Measurements from ENCODE around the gene DCP1A. TPM values are rescaled to one million over a fixed set of nuclear protein-coding genes. Genes with fewer than 3 reads are reported as not detected.
"Not testable (repeated sequence)": the region's sequence is repeated elsewhere in the genome, so short reads cannot be mapped to it uniquely, and the experiment has no call there.

Gene DCP1A
- total and polyA plus RNA-seq, 7 donors, result 4.8 to 19.3 (median 16.2) TPM

DNA sequence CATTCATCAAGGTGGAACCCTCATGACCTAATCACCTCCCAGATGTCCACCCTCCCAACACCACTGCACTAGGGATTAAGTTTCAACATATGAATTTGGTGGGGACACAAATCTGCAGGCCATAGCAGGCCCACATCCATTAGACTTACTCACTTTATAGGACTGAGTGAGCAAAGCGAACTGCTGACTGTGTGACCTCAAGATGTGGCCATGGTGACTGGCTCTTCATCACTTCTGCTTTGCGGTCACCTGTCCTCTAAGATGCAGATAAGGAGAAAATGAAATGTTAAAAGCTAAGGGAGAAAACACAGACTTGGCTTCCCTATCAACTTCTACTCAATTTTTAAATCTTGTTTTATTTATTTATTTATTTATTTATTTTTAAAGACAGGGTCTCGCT is 14.5 kb upstream of the DCP1A start:
- TF ChIP-seq, protein P1, sequence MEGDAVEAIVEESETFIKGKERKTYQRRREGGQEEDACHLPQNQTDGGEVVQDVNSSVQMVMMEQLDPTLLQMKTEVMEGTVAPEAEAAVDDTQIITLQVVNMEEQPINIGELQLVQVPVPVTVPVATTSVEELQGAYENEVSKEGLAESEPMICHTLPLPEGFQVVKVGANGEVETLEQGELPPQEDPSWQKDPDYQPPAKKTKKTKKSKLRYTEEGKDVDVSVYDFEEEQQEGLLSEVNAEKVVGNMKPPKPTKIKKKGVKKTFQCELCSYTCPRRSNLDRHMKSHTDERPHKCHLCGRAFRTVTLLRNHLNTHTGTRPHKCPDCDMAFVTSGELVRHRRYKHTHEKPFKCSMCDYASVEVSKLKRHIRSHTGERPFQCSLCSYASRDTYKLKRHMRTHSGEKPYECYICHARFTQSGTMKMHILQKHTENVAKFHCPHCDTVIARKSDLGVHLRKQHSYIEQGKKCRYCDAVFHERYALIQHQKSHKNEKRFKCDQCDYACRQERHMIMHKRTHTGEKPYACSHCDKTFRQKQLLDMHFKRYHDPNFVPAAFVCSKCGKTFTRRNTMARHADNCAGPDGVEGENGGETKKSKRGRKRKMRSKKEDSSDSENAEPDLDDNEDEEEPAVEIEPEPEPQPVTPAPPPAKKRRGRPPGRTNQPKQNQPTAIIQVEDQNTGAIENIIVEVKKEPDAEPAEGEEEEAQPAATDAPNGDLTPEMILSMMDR (IDR thresholded peaks at IDR 0.05), result no peak
- Histone ChIP-seq H3K4me3 (no peak overlapping the region), H3K27me3 (ENCODE audit: insufficient read depth in 3 of 3, low read length in 2 of 3) (no peaks in the 10 kb centered on the region), H3K36me3 (ENCODE audit: insufficient read depth in 1 of 2, low read depth in 1 of 2) (no peaks in the 10 kb centered on the region), H3K27ac (no peak overlapping the region), H3K9me3 (no peaks in the 10 kb centered on the region), H3K4me1 (no peaks in the 10 kb centered on the region)
- 93 to 97% (median 96%) methylated on average over 3 of the region's 3 CpGs for WGBS, 3 donors
- intact Hi-C loops (cut with DNase I), result no loop called here
- no peak for ATAC-seq
- DNase-seq, result no peak

DNA sequence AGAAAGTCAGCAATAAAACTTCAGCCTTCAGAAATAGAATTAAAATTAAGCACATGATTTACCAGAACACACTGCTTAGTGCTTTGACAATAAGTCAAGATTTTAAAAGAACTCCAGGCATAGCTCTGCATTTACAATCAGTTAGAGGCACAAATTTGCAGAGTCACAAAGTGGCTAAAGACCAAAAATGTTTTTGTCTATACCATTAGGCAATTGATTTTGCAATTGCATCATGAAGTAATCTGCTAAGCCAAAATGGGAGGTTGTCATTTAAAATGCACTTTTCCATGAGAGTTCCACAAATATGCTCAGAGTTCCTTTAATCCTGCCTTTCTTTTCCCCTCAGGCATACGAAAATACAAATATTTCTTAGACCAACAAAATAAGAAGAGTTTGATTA is 10.1 kb upstream of the DCP1A start:
- H3K4me1 ChIP-seq, result no peaks in the 10 kb centered on the region
- no peaks in the 10 kb centered on the region for H3K9me3 ChIP-seq
- H3K27ac ChIP-seq, result no peak overlapping the region
- H3K36me3 ChIP-seq (ENCODE audit: insufficient read depth in 1 of 2, low read depth in 1 of 2), result no peaks in the 10 kb centered on the region
- H3K4me3 ChIP-seq, result no peak overlapping the region
- intact Hi-C loops (cut with DNase I), result no loop called here
- 66 to 83% (median 67%) methylated on average over 1 of the region's 1 CpG for WGBS, 3 donors
- TF ChIP-seq, protein P1 (IDR thresholded peaks at IDR 0.05), result no peak
- H3K27me3 ChIP-seq (ENCODE audit: insufficient read depth in 3 of 3, low read length in 2 of 3), result no peaks in the 10 kb centered on the region
- DNase-seq (no peak), ATAC-seq (no peak)

DNA sequence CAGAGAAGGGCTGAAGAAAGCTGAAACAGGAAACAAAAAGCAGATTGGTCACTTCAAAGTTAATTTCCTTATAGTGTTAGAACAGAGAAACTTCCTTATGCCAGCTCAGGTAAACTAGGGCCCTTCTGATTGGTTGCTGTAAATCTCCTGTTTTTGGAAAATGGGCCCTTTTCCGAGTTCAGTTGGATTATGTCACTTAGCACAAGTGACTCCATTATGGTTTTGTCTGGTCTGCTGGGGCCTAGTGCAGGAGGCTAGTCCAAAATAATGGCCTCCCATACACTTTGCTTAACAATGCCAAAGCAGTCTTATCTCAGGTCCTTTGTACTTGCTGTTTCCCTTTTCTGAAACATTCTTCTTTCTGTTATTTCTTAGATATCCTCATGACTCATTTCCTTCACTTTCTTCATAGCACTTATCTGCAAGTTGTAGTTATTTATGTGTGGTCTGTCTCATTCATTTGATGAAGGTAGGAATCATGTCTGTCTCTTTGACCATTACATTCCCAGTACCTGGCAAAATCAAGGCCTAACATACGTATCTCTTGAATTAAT is 7.7 kb upstream of the DCP1A start:
- DNase-seq (no peak), ATAC-seq (no peak)
- H3K4me3 ChIP-seq, result no peak overlapping the region
- intact Hi-C loops (cut with DNase I), result no loop called here
- H3K36me3 ChIP-seq (ENCODE audit: insufficient read depth in 1 of 2, low read depth in 1 of 2), result no peaks in the 10 kb centered on the region
- TF ChIP-seq, protein P1 (IDR thresholded peaks at IDR 0.05), result no peak
- H3K27me3 ChIP-seq (ENCODE audit: insufficient read depth in 3 of 3, low read length in 2 of 3), result no peaks in the 10 kb centered on the region
- H3K27ac ChIP-seq, result no peak overlapping the region
- 81 to 84% (median 83%) methylated on average over 2 of the region's 2 CpGs for WGBS, 3 donors
- H3K4me1 ChIP-seq, result no peaks in the 10 kb centered on the region
- no peaks in the 10 kb centered on the region for H3K9me3 ChIP-seq

DNA sequence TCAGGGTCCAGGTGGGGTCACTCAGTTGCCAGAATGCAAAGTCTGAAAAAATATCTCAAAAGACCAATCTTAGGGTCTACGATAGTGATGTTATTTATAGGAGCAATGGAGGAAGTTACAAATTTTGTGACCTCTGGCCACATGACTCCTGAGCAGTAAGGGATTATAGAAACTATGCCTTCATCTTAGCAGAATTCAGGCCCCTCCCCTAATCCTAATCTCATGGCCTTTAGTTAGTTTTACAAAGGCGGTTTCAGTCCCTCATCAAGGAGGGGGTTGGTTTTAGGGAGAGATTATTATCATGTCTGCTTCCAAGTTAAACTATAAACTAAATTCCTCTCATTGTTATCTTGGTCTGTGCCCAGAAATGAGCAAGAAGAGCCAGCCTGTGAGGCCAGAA is 5.9 kb upstream of the DCP1A start:
- no peaks in the 10 kb centered on the region for H3K27me3 ChIP-seq (ENCODE audit: insufficient read depth in 3 of 3, low read length in 2 of 3)
- no peaks in the 10 kb centered on the region for H3K36me3 ChIP-seq (ENCODE audit: insufficient read depth in 1 of 2, low read depth in 1 of 2)
- no peak overlapping the region for H3K4me3 ChIP-seq
- WGBS, 3 donors, result 78 to 85% (median 83%) methylated on average over 2 of the region's 2 CpGs
- intact Hi-C loops (cut with DNase I), result no loop called here
- DNase-seq, result no peak
- TF ChIP-seq, protein P1 (IDR thresholded peaks at IDR 0.05), result no peak
- H3K9me3 ChIP-seq, result no peaks in the 10 kb centered on the region
- ATAC-seq, result no peak
- no peaks in the 10 kb centered on the region for H3K4me1 ChIP-seq
- H3K27ac ChIP-seq, result no peak overlapping the region

DNA sequence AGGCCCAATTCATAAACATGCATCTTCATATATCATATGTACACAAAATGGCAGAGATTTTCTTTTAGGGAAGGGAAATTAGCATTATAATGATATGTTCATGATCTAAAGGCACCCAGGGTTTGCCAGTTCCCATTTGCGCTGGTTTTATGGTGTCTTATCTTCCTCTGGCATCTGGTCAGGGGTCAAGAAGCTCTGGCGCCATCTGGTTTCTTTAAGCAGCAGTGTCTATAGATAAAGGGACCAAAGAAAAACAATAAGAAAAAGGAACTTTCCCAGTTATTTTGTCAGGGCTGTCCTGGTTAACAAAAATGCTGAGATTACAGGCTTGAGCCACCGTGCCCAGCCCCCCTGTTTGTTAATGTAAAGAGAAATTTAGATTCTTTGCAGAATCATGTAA is 3.3 kb upstream of the DCP1A start:
- no peak for DNase-seq
- Histone ChIP-seq H3K36me3 (ENCODE audit: insufficient read depth in 1 of 2, low read depth in 1 of 2) (no peaks in the 10 kb centered on the region), H3K9me3 (no peaks in the 10 kb centered on the region), H3K4me3 (no peak overlapping the region), H3K4me1 (peaks cover 7% of the 10 kb centered on the region), H3K27ac (no peak overlapping the region), H3K27me3 (ENCODE audit: insufficient read depth in 3 of 3, low read length in 2 of 3) (no peaks in the 10 kb centered on the region)
- no peak for ATAC-seq
- intact Hi-C loops (cut with DNase I), result no loop called here
- TF ChIP-seq, protein P1 (IDR thresholded peaks at IDR 0.05), result peak; percentile 14
- WGBS, 3 donors, result 21 to 35% (median 25%) methylated on average over 3 of the region's 3 CpGs

DNA sequence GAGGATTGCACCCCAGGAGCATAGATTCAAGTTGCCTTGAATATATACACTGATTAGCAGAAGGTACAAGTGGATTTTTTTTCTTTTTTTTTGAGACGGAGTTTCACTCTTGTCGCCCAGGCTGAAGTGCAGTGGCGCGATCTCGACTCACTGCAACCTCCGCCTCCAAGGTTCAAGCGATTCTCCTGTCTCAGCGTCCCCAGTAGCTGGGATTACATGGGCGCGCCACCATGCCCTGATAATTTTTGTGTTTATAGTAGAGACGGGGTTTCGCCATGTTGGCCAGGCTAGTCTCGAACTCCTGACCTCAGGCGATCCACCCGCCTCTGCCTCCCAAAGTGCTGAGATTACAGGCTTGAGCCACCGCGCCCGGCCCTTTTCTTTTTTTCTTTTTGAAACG is 775 bp upstream of the DCP1A start:
- WGBS, 3 donors, result 85 to 90% (median 86%) methylated on average over 18 to 19 of the region's 19 CpGs
- not testable (repeated sequence) for H3K9me3 ChIP-seq; H3K27me3 ChIP-seq (ENCODE audit: insufficient read depth in 3 of 3, low read length in 2 of 3); ATAC-seq
- H3K27ac ChIP-seq, result peak overlapping the region; percentile 96
- peaks cover 18% of the 10 kb centered on the region for H3K4me1 ChIP-seq
- H3K4me3 ChIP-seq, result peak overlapping the region; percentile 89
- peaks cover 0 to 14% of the 10 kb centered on the region in 2 donors for H3K36me3 ChIP-seq (ENCODE audit: insufficient read depth in 1 of 2, low read depth in 1 of 2)
- intact Hi-C loops (cut with DNase I), result loop anchor here (5.0 to 10.0 kb wide), 2 partner anchors 544 to 547 kb away; partner anchors contain the start of gene SELENOK (in 2 of the 2)
- DNase-seq, result peak in 1 of 2 donors; percentile 51
